Measurements from ENCODE around the gene PNLDC1. TPM values are rescaled to one million over a fixed set of nuclear protein-coding genes. Genes with fewer than 3 reads are reported as not detected.

PNLDC1 gene
- total RNA-seq, 2 donors from 2014 or later = not detected

DNA sequence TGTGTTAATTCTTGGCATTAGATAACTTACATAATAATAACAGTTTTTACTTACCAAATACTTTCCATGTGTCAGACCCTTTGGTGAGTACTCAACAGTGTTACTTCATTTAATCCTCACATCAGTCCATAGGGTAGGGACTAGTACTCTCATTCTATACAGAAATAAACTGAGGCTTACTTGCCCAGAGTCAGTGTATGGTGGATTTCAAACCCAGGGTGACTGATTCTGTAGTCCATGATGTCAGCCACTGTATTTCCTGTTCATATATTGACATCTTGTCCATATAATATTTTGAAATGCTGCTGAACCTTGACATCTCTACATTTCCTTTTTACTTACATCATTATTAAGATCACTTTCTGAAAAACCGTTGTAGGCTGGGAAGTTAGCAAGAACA, 2.5 kb upstream of the PNLDC1 start:
- H3K9me3 Mint-ChIP-seq = no peaks in the 10 kb centered on the region
- no peaks in the 10 kb centered on the region for H3K27me3 ChIP-seq (ENCODE audit: control insufficient read depth, insufficient read depth, low read length, poor library complexity, severe bottlenecking)
- no peaks in the 10 kb centered on the region for H3K9me3 ChIP-seq (ENCODE audit: control insufficient read depth, low read length)
- H3K4me1 Mint-ChIP-seq = peaks cover 11% of the 10 kb centered on the region
- H3K27ac Mint-ChIP-seq = no peak overlapping the region
- no peak overlapping the region for H3K27ac ChIP-seq (ENCODE audit: low read depth, low read length)
- no peaks in the 10 kb centered on the region for H3K27me3 Mint-ChIP-seq (ENCODE audit: insufficient read depth)
- TF ChIP-seq, protein P1, sequence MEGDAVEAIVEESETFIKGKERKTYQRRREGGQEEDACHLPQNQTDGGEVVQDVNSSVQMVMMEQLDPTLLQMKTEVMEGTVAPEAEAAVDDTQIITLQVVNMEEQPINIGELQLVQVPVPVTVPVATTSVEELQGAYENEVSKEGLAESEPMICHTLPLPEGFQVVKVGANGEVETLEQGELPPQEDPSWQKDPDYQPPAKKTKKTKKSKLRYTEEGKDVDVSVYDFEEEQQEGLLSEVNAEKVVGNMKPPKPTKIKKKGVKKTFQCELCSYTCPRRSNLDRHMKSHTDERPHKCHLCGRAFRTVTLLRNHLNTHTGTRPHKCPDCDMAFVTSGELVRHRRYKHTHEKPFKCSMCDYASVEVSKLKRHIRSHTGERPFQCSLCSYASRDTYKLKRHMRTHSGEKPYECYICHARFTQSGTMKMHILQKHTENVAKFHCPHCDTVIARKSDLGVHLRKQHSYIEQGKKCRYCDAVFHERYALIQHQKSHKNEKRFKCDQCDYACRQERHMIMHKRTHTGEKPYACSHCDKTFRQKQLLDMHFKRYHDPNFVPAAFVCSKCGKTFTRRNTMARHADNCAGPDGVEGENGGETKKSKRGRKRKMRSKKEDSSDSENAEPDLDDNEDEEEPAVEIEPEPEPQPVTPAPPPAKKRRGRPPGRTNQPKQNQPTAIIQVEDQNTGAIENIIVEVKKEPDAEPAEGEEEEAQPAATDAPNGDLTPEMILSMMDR (conservative IDR thresholded peaks at IDR 0.05) = no peak
- H3K4me1 ChIP-seq (ENCODE audit: control insufficient read depth, insufficient read depth, low read length) = no peaks in the 10 kb centered on the region
- H3K9ac ChIP-seq (ENCODE audit: extremely low read depth, low read length, poor library complexity, severe bottlenecking) = no peak overlapping the region
- peaks cover 50% of the 10 kb centered on the region for H3K36me3 Mint-ChIP-seq (ENCODE audit: low read depth)
- DNase-seq = no peak
- H3K4me3 ChIP-seq (ENCODE audit: low read length) = no peak overlapping the region
- no peak overlapping the region for H3K4me3 Mint-ChIP-seq
- WGBS, 2 experiments (ENCODE audit: insufficient coverage in 1 of 2, insufficient read length in 1 of 2) = 0% methylated on average over 1 of the region's 1 CpG; no CpG with 5 or more reads in 1 of the 2 experiments
- peaks cover 51% of the 10 kb centered on the region for H3K36me3 ChIP-seq (ENCODE audit: control insufficient read depth, insufficient read depth, low read length)

DNA sequence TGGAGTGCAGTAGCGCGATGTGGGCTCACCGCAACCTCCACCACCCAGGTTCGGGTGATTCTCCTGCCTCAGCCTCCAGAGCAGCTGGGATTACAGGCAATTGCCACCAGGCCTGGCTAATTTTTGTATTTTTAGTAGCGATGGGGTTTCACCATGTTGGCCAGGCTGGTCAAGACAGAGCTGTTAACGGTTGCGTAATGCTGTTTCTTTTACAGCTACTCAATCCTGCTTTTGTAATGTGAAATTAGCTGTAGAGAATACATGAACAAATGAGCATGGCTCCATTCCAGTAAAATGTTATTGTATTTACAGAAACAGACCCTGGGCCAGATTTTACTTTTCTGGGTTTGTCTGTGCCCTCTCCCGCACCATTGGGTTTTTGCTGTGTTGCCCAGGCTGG, 1.9 kb downstream of the PNLDC1 start:
- no peaks in the 10 kb centered on the region for H3K9me3 ChIP-seq (ENCODE audit: control insufficient read depth, low read length)

DNA sequence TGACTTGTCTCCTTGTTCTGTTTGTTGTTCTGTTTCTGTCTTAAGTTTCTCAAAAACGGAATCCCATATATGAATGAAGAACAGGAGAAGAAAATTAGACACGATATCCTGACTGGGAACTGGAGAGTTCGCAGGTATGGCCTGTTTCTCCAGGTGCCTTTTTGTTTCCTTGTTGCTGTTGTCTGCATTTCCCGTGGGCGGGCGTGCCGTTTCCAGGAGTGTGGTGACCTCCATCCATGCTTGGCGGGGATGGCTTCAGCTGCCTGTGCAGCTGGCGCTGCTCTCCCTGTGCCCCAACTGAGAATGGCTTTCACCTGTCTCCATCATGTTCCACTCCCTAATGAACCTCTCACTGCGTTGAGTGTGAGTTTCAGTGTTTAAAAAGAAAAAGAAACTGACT, 4.4 kb downstream of the PNLDC1 start:
- Histone ChIP-seq H3K27ac (ENCODE audit: low read depth, low read length) (no peak overlapping the region), H3K4me3 (ENCODE audit: low read length) (no peak overlapping the region), H3K4me1 (ENCODE audit: control insufficient read depth, insufficient read depth, low read length) (peaks cover 10% of the 10 kb centered on the region), H3K9me3 (ENCODE audit: control insufficient read depth, low read length) (no peaks in the 10 kb centered on the region), H3K36me3 (ENCODE audit: control insufficient read depth, insufficient read depth, low read length) (no peaks in the 10 kb centered on the region), H3K27me3 (ENCODE audit: control insufficient read depth, insufficient read depth, low read length, poor library complexity, severe bottlenecking) (peaks cover 6% of the 10 kb centered on the region), H3K9ac (ENCODE audit: extremely low read depth, low read length, poor library complexity, severe bottlenecking) (no peak overlapping the region)
- 89 to 94% methylated on average over 10 of the region's 10 CpGs for WGBS, 2 experiments (ENCODE audit: insufficient coverage in 1 of 2, insufficient read length in 1 of 2)
- no peaks in the 10 kb centered on the region for H3K9me3 Mint-ChIP-seq
- H3K36me3 Mint-ChIP-seq (ENCODE audit: low read depth) = no peaks in the 10 kb centered on the region
- no peak for DNase-seq
- no peak overlapping the region for H3K4me3 Mint-ChIP-seq
- TF ChIP-seq, protein P1 (conservative IDR thresholded peaks at IDR 0.05) = no peak
- H3K27ac Mint-ChIP-seq = no peak overlapping the region
- peaks cover 32% of the 10 kb centered on the region for H3K4me1 Mint-ChIP-seq
- H3K27me3 Mint-ChIP-seq (ENCODE audit: insufficient read depth) = peaks cover 4% of the 10 kb centered on the region

More for the DNA sequence above, 1.9 kb downstream of the PNLDC1 start:
- Histone ChIP-seq H3K27me3 (ENCODE audit: control insufficient read depth, insufficient read depth, low read length, poor library complexity, severe bottlenecking) (peaks cover 6% of the 10 kb centered on the region), H3K27ac (ENCODE audit: low read depth, low read length) (no peak overlapping the region), H3K9ac (ENCODE audit: extremely low read depth, low read length, poor library complexity, severe bottlenecking) (no peak overlapping the region), H3K4me1 (ENCODE audit: control insufficient read depth, insufficient read depth, low read length) (peaks cover 10% of the 10 kb centered on the region), H3K36me3 (ENCODE audit: control insufficient read depth, insufficient read depth, low read length) (peaks cover 21% of the 10 kb centered on the region), H3K4me3 (ENCODE audit: low read length) (no peak overlapping the region)
- H3K4me3 Mint-ChIP-seq = no peak overlapping the region
- TF ChIP-seq, protein P1 (conservative IDR thresholded peaks at IDR 0.05) = no peak
- H3K27ac Mint-ChIP-seq = no peak overlapping the region
- peaks cover 21% of the 10 kb centered on the region for H3K36me3 Mint-ChIP-seq (ENCODE audit: low read depth)
- no peak for DNase-seq
- no peaks in the 10 kb centered on the region for H3K9me3 Mint-ChIP-seq
- peaks cover 4% of the 10 kb centered on the region for H3K27me3 Mint-ChIP-seq (ENCODE audit: insufficient read depth)
- 90 to 91% methylated on average over 2 to 8 of the region's 8 CpGs for WGBS, 2 experiments (ENCODE audit: insufficient coverage in 1 of 2, insufficient read length in 1 of 2)
- peaks cover 20% of the 10 kb centered on the region for H3K4me1 Mint-ChIP-seq

Measured in endodermal cell (in vitro differentiated cells).